IPS DF 4.7 (cell line): ENCODE results near the gene LRRC4.

Experiments used
- DNase-seq: peaks from one replicate; pipeline ENCODE4 v3.0.0-alpha.2; 2013; ENCODE audit warnings: low spot score; ENCODE audit errors: extremely low read depth

The LRRC4 gene

DNA sequence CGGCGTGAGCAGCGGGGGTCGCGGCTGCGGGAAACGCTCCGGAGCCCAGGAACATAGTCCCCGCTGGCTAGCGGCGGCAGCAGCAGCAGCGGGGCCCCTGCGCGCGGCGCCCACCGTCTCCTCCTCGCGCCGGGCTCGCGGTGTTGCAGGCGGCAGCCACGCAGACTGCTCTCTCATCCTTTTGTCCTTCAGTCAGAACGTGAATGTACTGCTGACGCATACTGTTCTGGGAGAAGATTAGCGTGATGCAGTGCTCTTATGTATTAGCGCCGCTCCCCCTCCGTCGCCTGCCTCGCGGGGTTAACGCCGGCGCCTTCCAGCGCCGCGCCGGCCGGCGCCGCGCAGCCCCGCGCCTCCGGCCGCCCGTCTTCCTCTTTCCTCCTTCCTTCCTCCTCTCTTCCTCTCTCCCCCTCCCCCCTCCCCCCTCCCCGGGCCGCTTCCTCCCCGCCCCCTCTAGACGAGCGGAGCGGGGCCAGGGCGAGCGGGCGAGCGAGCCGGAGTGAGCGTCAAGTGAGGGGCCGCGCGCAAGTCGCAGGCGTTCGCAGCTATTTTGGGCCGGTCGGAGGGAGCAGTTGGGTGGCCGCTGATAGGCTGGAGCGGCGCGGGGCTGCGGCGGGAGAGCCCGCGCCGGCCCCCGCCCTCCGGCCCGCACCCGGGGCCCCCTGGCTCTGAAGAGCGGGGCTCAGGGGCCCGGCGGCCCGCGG lies 816 bp upstream of the LRRC4 start:
- no peak for DNase-seq

GRCh38 chr7:128030263-128030653 lies 979 bp downstream of the LRRC4 start:
- no peak for DNase-seq

- no peak for DNase-seq
Measured at GRCh38 chr7:128029405-128029995, 1.7 kb downstream of the LRRC4 start.

DNA sequence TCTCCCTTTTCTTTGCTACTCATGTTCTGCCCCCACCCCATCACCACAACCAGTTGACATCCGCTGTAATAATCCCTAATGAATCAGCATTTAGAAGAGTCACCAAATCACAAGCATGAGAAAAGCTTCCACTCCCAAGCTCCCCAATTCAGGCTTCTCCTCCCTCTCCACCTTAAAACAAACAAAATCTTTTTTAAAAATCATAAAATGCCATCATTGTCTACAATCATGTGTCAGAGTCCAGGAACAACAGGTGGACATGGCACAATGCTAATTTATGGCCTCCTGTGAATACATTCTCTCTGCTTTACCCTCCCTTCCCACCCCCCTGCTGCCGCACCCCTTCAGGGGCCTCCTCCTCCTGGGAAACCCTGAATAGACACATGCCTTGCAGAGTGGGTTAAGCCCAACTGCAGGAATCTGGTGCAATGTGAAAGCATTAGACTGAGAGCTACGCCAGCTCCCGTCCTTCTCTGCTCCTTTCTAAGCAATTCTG lies 3.7 kb downstream of the LRRC4 start:
- no peak for DNase-seq

DNA sequence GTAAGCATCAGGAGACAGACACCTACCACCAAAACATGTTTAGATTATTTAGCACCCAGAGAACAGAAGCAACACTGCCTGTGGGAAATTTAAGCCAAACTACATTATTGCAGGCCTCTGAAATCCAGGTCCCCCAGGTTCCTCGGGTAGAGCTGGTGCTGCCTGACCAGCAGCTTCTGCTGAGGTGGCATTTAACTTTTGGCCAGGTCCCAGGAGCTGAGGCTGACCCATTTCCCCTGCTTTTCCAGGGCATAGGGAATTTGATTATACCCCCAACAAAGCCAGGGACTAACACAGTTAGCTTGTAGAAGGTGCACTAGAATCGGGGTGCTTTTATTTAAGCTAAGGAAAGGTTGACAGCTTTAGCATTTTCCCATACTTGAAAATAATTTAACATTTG lies 4.7 kb downstream of the LRRC4 start:
- DNase-seq: no peak

DNA sequence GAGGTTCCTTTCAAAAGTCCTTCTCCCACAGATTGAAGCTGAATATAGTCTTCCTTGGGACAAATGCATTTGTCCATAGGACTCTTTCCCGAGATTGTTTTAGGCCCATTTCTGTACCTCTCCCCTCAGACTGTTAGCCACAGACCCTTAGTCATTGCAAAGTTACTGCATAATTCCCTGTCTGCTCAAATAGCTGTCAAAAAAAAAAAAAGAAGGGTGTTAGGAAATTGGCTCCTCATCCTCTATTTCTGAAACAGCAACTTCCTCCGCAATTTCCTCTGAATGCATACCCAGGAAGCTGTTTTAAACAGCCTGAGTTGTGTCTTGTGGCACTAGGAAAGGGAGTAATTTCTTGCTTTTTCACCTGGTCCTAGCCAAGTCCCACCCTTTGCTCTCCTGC lies 5.4 kb downstream of the LRRC4 start:
- DNase-seq: no peak

DNA sequence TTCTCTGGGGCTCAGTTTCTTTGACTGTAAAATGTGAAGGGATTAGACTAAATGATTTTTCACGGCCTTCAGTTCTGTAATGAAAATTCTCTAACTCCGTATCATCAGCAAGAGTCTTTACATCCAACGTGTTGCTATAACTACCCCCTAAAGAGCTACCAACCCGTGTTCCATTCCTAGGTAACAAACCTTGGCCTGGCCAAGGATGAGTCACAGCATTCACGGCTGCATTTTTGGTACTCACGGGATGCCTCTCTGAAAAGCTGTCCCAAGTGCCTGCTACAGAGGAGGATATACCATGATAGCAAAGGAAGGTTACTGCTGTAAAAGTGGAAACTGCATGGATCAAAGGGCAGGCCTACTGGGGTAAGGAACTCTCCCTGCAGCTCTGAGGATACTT lies 5.9 kb downstream of the LRRC4 start:
- no peak for DNase-seq

DNA sequence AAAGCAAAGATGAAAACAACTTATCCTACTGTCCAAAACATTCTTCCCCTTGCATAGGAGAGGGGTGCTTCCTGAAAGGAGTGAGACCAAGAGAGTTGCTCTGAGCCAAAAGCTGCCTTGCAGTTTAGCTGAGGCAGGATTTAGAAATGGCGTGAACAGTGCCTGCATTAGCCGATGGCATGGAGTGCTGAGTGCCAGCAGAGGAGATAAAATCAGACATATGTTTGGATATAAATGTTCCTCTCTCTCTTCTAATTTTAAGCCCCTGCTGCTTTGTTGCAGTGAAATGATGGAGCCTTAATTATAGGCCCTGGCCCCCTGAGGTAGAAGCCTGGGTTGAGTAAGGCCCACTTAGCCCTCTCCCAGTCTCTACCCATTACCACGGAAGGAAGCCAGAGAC lies 7.1 kb downstream of the LRRC4 start:
- no peak for DNase-seq

DNA sequence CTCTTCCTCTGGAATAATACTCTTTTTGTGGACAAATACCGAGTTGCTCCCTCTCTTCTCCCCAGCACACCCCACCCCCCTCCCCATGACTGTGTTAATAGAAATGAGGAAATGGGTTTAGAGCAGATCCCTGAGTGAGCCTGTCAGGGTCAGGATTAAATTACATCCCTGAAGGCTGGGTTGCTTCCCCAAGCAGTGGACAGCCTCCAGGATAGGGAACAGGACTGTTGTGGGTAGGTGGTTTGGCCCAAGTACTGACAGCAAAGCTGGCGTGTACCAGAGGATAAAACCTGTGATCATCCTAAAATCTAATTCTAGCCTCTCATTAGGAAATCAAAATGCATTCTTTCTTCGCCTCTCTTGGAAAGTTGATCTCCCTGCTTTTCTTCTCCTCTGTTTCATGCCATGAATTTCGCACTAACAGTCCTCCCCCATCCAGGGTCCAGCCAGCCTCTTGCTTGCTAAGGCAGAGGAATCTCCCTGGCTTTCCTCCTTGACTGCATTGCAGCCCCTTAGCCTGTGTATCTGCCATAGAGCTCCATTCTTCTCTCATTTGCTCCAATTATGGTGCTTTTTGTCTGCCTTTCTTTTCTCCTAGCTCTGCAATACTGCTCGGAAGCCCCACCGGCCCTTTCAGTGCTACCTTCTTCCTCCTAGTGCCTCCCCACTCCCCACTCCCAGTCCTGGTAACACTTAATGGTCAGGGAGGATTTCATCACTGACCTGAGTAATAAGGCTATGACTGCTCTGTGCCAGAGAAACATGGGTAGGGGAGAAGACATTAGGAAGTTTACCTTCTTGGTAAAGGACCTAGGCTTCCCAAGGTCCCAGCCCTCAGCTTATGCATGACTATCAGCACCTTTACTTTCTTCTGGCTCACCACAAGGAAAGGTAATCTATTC lies 8.4 kb downstream of the LRRC4 start:
- no peak for DNase-seq

- DNase-seq: no peak
Measured at GRCh38 chr7:128021366-128021765, 9.9 kb downstream of the LRRC4 start.

DNA sequence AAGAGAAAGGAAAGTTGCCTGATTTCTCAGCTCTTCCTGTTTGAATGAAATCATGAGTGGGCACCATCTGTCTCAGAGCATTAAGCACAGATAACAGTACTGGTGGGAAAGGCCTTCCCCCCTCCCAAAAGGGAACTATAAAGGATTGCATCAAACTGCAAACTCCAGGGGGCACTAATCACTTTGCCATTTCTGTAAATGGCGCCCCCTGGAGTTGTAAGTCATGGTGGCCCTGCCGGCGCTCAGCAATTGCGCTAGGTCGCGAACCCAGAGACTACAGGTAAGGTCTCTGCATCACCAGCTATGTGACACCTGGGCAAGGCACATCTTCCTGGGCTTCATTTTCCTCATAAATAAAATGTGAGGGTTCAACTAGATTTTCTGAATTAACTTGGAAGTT lies 11.1 kb downstream of the LRRC4 start:
- DNase-seq: no peak

DNA sequence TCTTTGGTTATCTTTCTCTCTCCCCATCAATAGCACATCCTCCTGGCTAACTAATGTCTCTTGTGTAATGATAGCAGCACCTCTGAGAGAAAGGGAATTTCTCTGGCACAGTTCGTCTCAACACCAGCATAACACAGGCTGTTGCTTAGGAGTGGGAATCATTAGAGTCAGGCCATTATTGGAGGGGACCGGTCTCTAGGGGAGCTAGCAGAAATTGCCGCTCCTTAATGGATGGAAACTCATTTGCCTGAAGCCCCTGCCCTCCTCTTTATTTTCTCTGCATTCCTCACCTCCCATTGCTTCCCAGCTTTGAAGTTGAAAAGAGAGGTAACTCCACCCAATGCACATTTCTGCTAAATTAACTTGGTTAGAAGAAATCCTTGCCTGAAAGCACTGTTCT lies 11.9 kb downstream of the LRRC4 start:
- no peak for DNase-seq

- no peak for DNase-seq
Measured at GRCh38 chr7:128017862-128018845, 13.1 kb downstream of the LRRC4 start.

- no peak for DNase-seq
Measured at GRCh38 chr7:128017460-128017859, 13.8 kb downstream of the LRRC4 start.

DNA sequence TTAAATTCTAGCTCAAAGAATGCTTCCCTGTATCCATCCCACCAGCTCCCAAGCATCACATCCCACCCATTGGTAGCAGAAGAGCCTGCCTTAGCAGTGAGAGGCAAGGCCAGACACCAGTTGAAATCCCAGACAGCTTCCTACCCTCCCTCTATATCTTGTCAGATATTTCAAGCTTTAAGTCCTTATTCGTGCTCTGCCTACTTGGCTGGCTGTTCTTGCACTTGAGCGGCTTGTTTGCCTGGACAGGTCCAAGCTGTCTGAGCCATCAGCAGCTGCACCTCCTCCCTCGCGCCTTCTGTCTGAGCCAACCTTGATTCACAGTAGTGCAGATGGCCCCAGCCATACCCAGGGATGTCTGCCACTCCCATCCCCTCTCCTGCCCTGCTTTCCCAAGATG lies 16.4 kb downstream of the LRRC4 start:
- no peak for DNase-seq

DNA sequence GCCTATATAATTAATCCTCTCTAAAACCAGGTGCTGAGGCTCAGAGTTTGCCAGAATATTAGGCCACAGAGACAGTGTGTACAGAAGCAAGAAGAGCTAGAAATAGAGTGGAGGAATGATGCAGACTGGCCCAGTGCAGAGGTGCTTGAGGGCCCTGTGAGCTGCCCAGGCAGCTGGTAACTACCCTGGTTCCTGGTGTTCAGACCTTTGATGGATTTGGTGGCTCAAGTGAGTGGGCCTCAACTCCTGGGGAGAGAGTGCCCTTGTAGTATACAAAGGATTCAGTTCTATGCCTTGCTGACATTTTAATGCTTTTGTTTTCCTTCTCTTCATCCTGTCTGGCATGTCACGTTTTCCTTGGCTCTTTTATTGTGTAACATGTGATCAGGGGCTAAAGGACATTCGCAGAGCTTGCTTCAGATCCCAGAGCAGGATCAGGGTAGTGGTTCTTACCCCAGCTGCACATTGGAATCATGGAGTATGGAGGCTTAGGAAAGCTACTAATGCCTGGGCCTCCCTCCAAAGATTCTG lies 20.0 kb downstream of the LRRC4 start:
- DNase-seq: no peak

- DNase-seq: no peak
Measured at GRCh38 chr7:128010391-128011127, 20.7 kb downstream of the LRRC4 start.

- DNase-seq: no peak
Measured at GRCh38 chr7:128008744-128009143, 22.5 kb downstream of the LRRC4 start.

- DNase-seq: no peak
Measured at GRCh38 chr7:128008141-128008540, 23.1 kb downstream of the LRRC4 start.

GRCh38 chr7:128007303-128007680 lies 23.9 kb downstream of the LRRC4 start:
- no peak for DNase-seq
